HUDEP-2 (cell line): Measurements from ENCODE around the gene FOXRED1.
A peak's percentile ranks its signal among the peaks of the same experiment; 100 is the strongest.

Experiments
- DNase-seq, 76 experiments: peaks; one replicate each; lab custom pipeline; 2025; ENCODE audit not compliant: unreplicated experiment in 76 of 76; lab: John Stamatoyannopoulos, UW

Gene FOXRED1

GRCh38 chr11:126310200-126310991 is 41.4 kb downstream of the FOXRED1 start:
- peak in 54 of 76 experiments; percentile 3 to 71 (median 36) for DNase-seq

- no peak for DNase-seq
Measured at GRCh38 chr11:126310992-126311310, 42.0 kb downstream of the FOXRED1 start.

- no peak for DNase-seq
Measured at GRCh38 chr11:126311401-126312291, 42.7 kb downstream of the FOXRED1 start.

- no peak for DNase-seq
Measured at GRCh38 chr11:126312961-126313360, 44.0 kb downstream of the FOXRED1 start.

- DNase-seq = no peak
Measured at GRCh38 chr11:126313826-126314225, 44.9 kb downstream of the FOXRED1 start.

GRCh38 chr11:126317432-126317755 is 48.4 kb downstream of the FOXRED1 start:
- no peak for DNase-seq

GRCh38 chr11:126317756-126318573 is 49.0 kb downstream of the FOXRED1 start:
- DNase-seq = no peak

GRCh38 chr11:126318574-126319373 is 49.8 kb downstream of the FOXRED1 start:
- no peak for DNase-seq

GRCh38 chr11:126319374-126319740 is 50.4 kb downstream of the FOXRED1 start:
- DNase-seq = no peak

GRCh38 chr11:126322996-126323395 is 54.0 kb downstream of the FOXRED1 start:
- no peak for DNase-seq

GRCh38 chr11:126327281-126328000 is 58.5 kb downstream of the FOXRED1 start:
- DNase-seq = no peak
